Lower lobe of right lung (tissue), 2 donors: ENCODE measurements around the gene ST8SIA4. TPM values are rescaled to one million over a fixed set of nuclear protein-coding genes. Genes with fewer than 3 reads are reported as not detected.

Experiments
- ATAC-seq, 2 donors: fragments of 200-7000 bp; cut with Tn5 transposase; one replicate each; pipeline ENCODE4 v1.9.1; 2020 to 2022; ENCODE audit warnings: mild to moderate bottlenecking in 2 of 2, moderate library complexity in 2 of 2
- DNase-seq: peaks from one replicate; pipeline ENCODE4 v3.0.0-alpha.2; 2020
- H3K27ac ChIP-seq: fragments of 200-600 bp; one replicate; pipeline ENCODE4 v1.8.0; 2022
- H3K27me3 ChIP-seq: fragments of 200-600 bp; one replicate; pipeline ENCODE4 v1.8.0; 2022; ENCODE audit warnings: low read depth
- H3K36me3 ChIP-seq: fragments of 200-600 bp; one replicate; pipeline ENCODE4 v1.8.0; 2022; ENCODE audit warnings: mild to moderate bottlenecking
- H3K4me1 ChIP-seq: fragments of 200-600 bp; one replicate; pipeline ENCODE4 v1.8.0; 2022
- H3K4me3 ChIP-seq: fragments of 200-600 bp; one replicate; pipeline ENCODE4 v1.8.0; 2022; ENCODE audit warnings: mild to moderate bottlenecking
- H3K9me3 ChIP-seq: fragments of 200-600 bp; one replicate; pipeline ENCODE4 v1.8.0; 2022
- CTCF ChIP-seq: fragments of 200-600 bp; IDR thresholded peaks from one replicate; pipeline ENCODE4 v1.8.0; 2022; ENCODE audit warnings: antibody characterized with exemption, mild to moderate bottlenecking
- intact Hi-C: fragments of 100-400 bp; cut with DNase I; formaldehyde crosslinking; loops from one replicate; pipeline ENCODE4 v1.11.0; 2022
- total RNA-seq: library from RNA; stranded (reverse); fragmentation: NEBNext Ultra II Directional; extraction: Animal tissue kit (Norgen Biotek cat#: 25700); gene quantifications from one replicate; pipeline ENCODE4 v1.2.1, GENCODE V29; 2021
- donor health status: DM: no; HTN: yes; CAD: no; lungs with severe emphysema.

The ST8SIA4 gene
- total RNA-seq, 1 donor from 2014 or later, result 20.5 TPM

- Histone ChIP-seq H3K4me3 (no peak overlapping the region), H3K36me3 (peaks cover 5% of the 10 kb centered on the region), H3K27ac (no peak overlapping the region), H3K27me3 (no peaks in the 10 kb centered on the region), H3K4me1 (peaks cover 13% of the 10 kb centered on the region), H3K9me3 (no peaks in the 10 kb centered on the region)
- no peak for TF ChIP-seq CTCF
- DNase-seq, result no peak
- no peak for ATAC-seq
- intact Hi-C loops, result no loop called here
Measured at GRCh38 chr5:100855937-100856430, 47.1 kb downstream of the ST8SIA4 start.

GRCh38 chr5:100855295-100855694 is 47.8 kb downstream of the ST8SIA4 start:
- H3K36me3 ChIP-seq, result peaks cover 5% of the 10 kb centered on the region
- intact Hi-C loops, result no loop called here
- no peaks in the 10 kb centered on the region for H3K27me3 ChIP-seq
- peaks cover 13% of the 10 kb centered on the region for H3K4me1 ChIP-seq
- no peaks in the 10 kb centered on the region for H3K9me3 ChIP-seq
- ATAC-seq (no peak), DNase-seq (no peak)
- H3K4me3 ChIP-seq, result no peak overlapping the region
- H3K27ac ChIP-seq, result no peak overlapping the region
- no peak for TF ChIP-seq CTCF

- Histone ChIP-seq H3K36me3 (peaks cover 5% of the 10 kb centered on the region), H3K27me3 (no peaks in the 10 kb centered on the region), H3K27ac (no peak overlapping the region), H3K9me3 (no peaks in the 10 kb centered on the region), H3K4me3 (no peak overlapping the region), H3K4me1 (peaks cover 13% of the 10 kb centered on the region)
- ATAC-seq (no peak), DNase-seq (no peak)
- intact Hi-C loops, result no loop called here
- no peak for TF ChIP-seq CTCF
Measured at GRCh38 chr5:100854591-100854990, 48.5 kb downstream of the ST8SIA4 start.

GRCh38 chr5:100853582-100853981 is 49.5 kb downstream of the ST8SIA4 start:
- Histone ChIP-seq H3K9me3 (no peaks in the 10 kb centered on the region), H3K36me3 (peaks cover 5% of the 10 kb centered on the region), H3K4me3 (no peak overlapping the region), H3K27ac (no peak overlapping the region), H3K4me1 (peaks cover 13% of the 10 kb centered on the region), H3K27me3 (no peaks in the 10 kb centered on the region)
- no peak for TF ChIP-seq CTCF
- ATAC-seq (no peak), DNase-seq (no peak)
- intact Hi-C loops, result no loop called here

GRCh38 chr5:100852988-100853449 is 50.1 kb downstream of the ST8SIA4 start:
- Histone ChIP-seq H3K4me1 (peaks cover 13% of the 10 kb centered on the region), H3K4me3 (no peak overlapping the region), H3K9me3 (no peaks in the 10 kb centered on the region), H3K27me3 (no peaks in the 10 kb centered on the region), H3K27ac (no peak overlapping the region), H3K36me3 (peaks cover 5% of the 10 kb centered on the region)
- intact Hi-C loops, result no loop called here
- DNase-seq, result no peak
- no peak for TF ChIP-seq CTCF
- no peak for ATAC-seq
